ENCODE measurements around the gene C10orf67.

- TF ChIP-seq POLR2A (IDR thresholded peaks at IDR 0.05) (no peak), CTCF (IDR thresholded peaks at IDR 0.05) (no peak)
Observed at GRCh38 chr10:23342213-23342884, 2.2 kb downstream of the C10orf67 start.

All from uterus (tissue), 2 donors.